HepG2 (cell line): ENCODE data around the gene CCDC126. TPM values are rescaled to one million over a fixed set of nuclear protein-coding genes. Genes with fewer than 3 reads are reported as not detected.
A peak's percentile ranks its signal among the peaks of the same experiment; 100 is the strongest.

Experiments
- CENPX ChIP-seq: sonication (generic); formaldehyde crosslinking; IDR thresholded peaks from 2 replicates; pipeline ENCODE4 v1.9.0; 2021; ENCODE audit warnings: mild to moderate bottlenecking, missing genetic modification reagents, moderate library complexity
- CHD4 ChIP-seq: fragments of 200-600 bp; sonication (generic); IDR thresholded peaks from 2 replicates; pipeline ENCODE4 v1.7.0; 2017; ENCODE audit warnings: mild to moderate bottlenecking, low read length, borderline replicate concordance
- FOXP1 ChIP-seq, 2 experiments: fragments of 450-650 bp in 1 of 2; IDR thresholded peaks; 2 replicates each; pipeline ENCODE4 v1.6.1; 2017 to 2018; ENCODE audit warnings: antibody characterized with exemption in 1 of 2
- NR2F2 ChIP-seq: IDR thresholded peaks from 2 replicates; pipeline ENCODE4 v1.6.1; 2012; ENCODE audit warnings: low read depth, inconsistent platforms, borderline replicate concordance
- SKI ChIP-seq: fragments of 450-650 bp; IDR thresholded peaks from one replicate; pipeline ENCODE4 v1.6.1; 2018; ENCODE audit warnings: mild to moderate bottlenecking; ENCODE audit not compliant: partially characterized antibody
- SNAPC2 ChIP-seq: sonication (generic); formaldehyde crosslinking; IDR thresholded peaks from 2 replicates; pipeline ENCODE4 v1.8.1; 2022; ENCODE audit warnings: mild to moderate bottlenecking, missing genetic modification reagents
- SRY ChIP-seq: sonication (generic); formaldehyde crosslinking; IDR thresholded peaks from 2 replicates; pipeline ENCODE4 v1.8.0; 2022; ENCODE audit warnings: mild to moderate bottlenecking, missing genetic modification reagents
- ZNF441 ChIP-seq: sonication (generic); formaldehyde crosslinking; IDR thresholded peaks from 2 replicates; pipeline ENCODE4 v1.7.0; 2021; ENCODE audit warnings: missing genetic modification reagents, borderline replicate concordance
- ZNF446 ChIP-seq: sonication (generic); formaldehyde crosslinking; IDR thresholded peaks from 2 replicates; pipeline ENCODE4 v1.5.0; 2020; ENCODE audit warnings: mild to moderate bottlenecking, missing genetic modification reagents
- ZNF607 ChIP-seq: sonication (generic); formaldehyde crosslinking; IDR thresholded peaks from 2 replicates; pipeline ENCODE4 v1.5.1; 2020; ENCODE audit warnings: missing genetic modification reagents, mild to moderate bottlenecking, borderline replicate concordance
- ZNF616 ChIP-seq: sonication (generic); formaldehyde crosslinking; IDR thresholded peaks from 2 replicates; pipeline ENCODE4 v1.5.0; 2020; ENCODE audit warnings: low read depth, mild to moderate bottlenecking, missing genetic modification reagents
- ZNF678 ChIP-seq: sonication (generic); formaldehyde crosslinking; IDR thresholded peaks from 2 replicates; pipeline ENCODE4 v1.4.0; 2020; ENCODE audit warnings: mild to moderate bottlenecking, missing genetic modification reagents
- ZNF713 ChIP-seq: sonication (generic); formaldehyde crosslinking; IDR thresholded peaks from 2 replicates; pipeline ENCODE4 v1.4.0; 2020; ENCODE audit warnings: mild to moderate bottlenecking, missing genetic modification reagents
- ZNF720 ChIP-seq: sonication (generic); formaldehyde crosslinking; IDR thresholded peaks from 2 replicates; pipeline ENCODE4 v1.4.0; 2020; ENCODE audit warnings: missing genetic modification reagents
- ZNF788 ChIP-seq: sonication (generic); formaldehyde crosslinking; IDR thresholded peaks from 2 replicates; pipeline ENCODE4 v1.5.0; 2020; ENCODE audit warnings: mild to moderate bottlenecking, missing genetic modification reagents, borderline replicate concordance
- ZNF891 ChIP-seq: sonication (generic); formaldehyde crosslinking; IDR thresholded peaks from 2 replicates; pipeline ENCODE4 v1.5.0; 2020; ENCODE audit warnings: mild to moderate bottlenecking, missing genetic modification reagents
- polyA plus RNA-seq, 8 experiments: library from polyadenylated mRNA; depleted of rRNA in 3 of 8; stranded (reverse) in 7 of 8; unstranded in 1 of 8; fragments of >200 nt; fragmentation: Illumina TruSeq in 4 of 8; extraction: Trizol in 4 of 8; gene quantifications; 2 replicates each; pipeline versions ENCODE4 v1.2.1 to v1.2.3, GENCODE V29; 2011 to 2016; ENCODE audit warnings: low read depth in 4 of 8, missing spikeins in 1 of 8, mixed read lengths in 1 of 8; ENCODE audit not compliant: insufficient read depth in 1 of 8
- total RNA-seq, 5 experiments: library from RNA; depleted of rRNA; stranded (reverse); fragments of >200 nt; fragmentation: Illumina TruSeq; extraction: Trizol; gene quantifications; 2 replicates each; pipeline ENCODE4 v1.2.3, GENCODE V29; 2016; ENCODE audit warnings: low read depth in 1 of 5
- TF ChIP-seq, protein P1 (sequence below): sonication (generic); formaldehyde crosslinking; IDR thresholded peaks from 2 replicates; pipeline ENCODE4 v1.5.0; 2020; ENCODE audit warnings: mild to moderate bottlenecking, missing genetic modification reagents, borderline replicate concordance
- TF ChIP-seq, protein P2 (sequence below): IDR thresholded peaks from 2 replicates; pipeline ENCODE4 v1.6.1; 2016
- TF ChIP-seq, protein P3 (sequence below): fragments of 450-650 bp; IDR thresholded peaks from 2 replicates; pipeline ENCODE4 v1.6.1; 2017; ENCODE audit warnings: mild to moderate bottlenecking
- TF ChIP-seq, protein P4 (sequence below): IDR thresholded peaks from 2 replicates; pipeline ENCODE4 v1.6.1; 2016; ENCODE audit warnings: control low read depth
- TF ChIP-seq, protein P5 (sequence below): sonication (generic); formaldehyde crosslinking; IDR thresholded peaks from 2 replicates; pipeline ENCODE4 v1.8.0; 2023; ENCODE audit warnings: mild to moderate bottlenecking, missing genetic modification reagents

Gene CCDC126
- total and polyA plus RNA-seq, 2 of the 13 experiments (the other 11 are each of a cell fraction or from before 2014, with no cell fraction given) = 3.5 to 9.3 TPM

DNA sequence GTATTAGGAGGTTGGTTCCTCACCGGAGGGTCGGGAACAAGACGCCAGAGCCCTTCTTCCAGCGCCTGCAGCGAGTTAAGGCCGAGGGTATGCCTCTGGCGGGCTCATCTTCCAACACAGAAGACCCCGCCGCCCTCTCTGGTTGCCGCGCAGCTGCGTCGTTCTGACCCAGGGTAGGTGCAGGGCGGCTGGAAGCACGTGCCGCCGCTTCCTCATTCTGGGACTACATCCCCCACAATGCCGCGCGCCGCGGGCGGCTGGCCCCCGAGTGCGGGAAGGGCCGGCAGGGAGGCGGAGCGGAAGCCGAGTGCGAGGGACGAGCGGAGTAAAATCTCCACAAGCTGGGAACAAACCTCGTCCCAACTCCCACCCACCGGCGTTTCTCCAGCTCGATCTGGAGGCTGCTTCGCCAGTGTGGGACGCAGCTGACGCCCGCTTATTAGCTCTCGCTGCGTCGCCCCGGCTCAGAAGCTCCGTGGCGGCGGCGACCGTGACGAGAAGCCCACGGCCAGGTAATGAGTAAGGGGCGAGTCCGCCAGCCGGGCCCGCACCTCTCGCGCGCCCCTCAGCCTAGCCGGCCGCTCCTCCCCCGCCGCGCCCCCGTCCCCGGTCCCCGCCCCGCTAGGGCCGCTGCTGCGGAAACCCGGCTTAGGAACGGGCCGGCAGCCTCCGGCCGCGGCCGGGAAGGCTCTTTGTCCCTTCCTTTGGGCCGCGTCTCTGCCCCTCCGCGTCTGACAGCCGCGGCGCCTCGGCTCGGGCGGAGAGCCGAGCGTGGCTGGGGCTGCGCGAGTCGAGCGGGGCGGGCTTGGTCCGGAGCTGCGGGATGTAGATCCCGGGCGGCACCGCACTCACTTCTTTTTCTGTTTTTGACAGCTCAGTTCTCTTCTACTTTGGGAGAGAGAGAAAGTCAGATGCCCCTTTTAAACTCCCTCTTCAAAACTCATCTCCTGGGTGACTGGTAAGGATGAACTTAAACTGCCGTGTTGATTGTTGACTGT lies at the start of gene CCDC126 (continued):
- TF ChIP-seq, protein P1, sequence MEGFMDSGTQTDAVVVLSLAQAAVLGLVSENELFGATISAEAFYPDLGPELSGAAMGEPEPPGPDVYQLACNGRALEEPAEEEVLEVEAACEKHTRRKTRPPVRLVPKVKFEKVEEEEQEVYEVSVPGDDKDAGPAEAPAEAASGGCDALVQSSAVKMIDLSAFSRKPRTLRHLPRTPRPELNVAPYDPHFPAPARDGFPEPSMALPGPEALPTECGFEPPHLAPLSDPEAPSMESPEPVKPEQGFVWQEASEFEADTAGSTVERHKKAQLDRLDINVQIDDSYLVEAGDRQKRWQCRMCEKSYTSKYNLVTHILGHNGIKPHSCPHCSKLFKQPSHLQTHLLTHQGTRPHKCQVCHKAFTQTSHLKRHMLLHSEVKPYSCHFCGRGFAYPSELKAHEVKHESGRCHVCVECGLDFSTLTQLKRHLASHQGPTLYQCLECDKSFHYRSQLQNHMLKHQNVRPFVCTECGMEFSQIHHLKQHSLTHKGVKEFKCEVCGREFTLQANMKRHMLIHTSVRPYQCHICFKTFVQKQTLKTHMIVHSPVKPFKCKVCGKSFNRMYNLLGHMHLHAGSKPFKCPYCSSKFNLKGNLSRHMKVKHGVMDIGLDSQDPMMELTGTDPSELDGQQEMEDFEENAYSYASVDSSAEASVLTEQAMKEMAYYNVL (CRISPR knock-in tag) = peak; percentile 30; the same call in 1 of the 2 replicates
- TF ChIP-seq SKI (no peak), ZNF607 (CRISPR knock-in tag) (peak; percentile 78), NR2F2 (no peak), ZNF678 (0 out of 2 replicates have a peak, but pooled peaks have one; percentile 56), FOXP1 (IDR thresholded peaks at IDR 0.05) (no peak), FOXP1 (CRISPR knock-in tag; IDR thresholded peaks at IDR 0.05) (no peak), ZNF788 (CRISPR knock-in tag) (peak; percentile 48; the same call in 1 of the 2 replicates), ZNF616 (CRISPR knock-in tag) (peak; percentile 88), ZNF446 (CRISPR knock-in tag) (no peak), CENPX (CRISPR knock-in tag) (no peak), CHD4 (no peak), SRY (CRISPR knock-in tag) (peak; percentile 57; the same call in 1 of the 2 replicates), ZNF441 (CRISPR knock-in tag) (peak; percentile 99), ZNF720 (CRISPR knock-in tag) (no peak), ZNF891 (peak; percentile 87), SNAPC2 (CRISPR knock-in tag) (peak; percentile 76; the same call in 1 of the 2 replicates), ZNF713 (CRISPR knock-in tag) (no peak)
- TF ChIP-seq, protein P2, sequence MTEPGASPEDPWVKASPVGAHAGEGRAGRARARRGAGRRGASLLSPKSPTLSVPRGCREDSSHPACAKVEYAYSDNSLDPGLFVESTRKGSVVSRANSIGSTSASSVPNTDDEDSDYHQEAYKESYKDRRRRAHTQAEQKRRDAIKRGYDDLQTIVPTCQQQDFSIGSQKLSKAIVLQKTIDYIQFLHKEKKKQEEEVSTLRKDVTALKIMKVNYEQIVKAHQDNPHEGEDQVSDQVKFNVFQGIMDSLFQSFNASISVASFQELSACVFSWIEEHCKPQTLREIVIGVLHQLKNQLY (CRISPR knock-in tag) = peak; percentile 52
- TF ChIP-seq, protein P3, sequence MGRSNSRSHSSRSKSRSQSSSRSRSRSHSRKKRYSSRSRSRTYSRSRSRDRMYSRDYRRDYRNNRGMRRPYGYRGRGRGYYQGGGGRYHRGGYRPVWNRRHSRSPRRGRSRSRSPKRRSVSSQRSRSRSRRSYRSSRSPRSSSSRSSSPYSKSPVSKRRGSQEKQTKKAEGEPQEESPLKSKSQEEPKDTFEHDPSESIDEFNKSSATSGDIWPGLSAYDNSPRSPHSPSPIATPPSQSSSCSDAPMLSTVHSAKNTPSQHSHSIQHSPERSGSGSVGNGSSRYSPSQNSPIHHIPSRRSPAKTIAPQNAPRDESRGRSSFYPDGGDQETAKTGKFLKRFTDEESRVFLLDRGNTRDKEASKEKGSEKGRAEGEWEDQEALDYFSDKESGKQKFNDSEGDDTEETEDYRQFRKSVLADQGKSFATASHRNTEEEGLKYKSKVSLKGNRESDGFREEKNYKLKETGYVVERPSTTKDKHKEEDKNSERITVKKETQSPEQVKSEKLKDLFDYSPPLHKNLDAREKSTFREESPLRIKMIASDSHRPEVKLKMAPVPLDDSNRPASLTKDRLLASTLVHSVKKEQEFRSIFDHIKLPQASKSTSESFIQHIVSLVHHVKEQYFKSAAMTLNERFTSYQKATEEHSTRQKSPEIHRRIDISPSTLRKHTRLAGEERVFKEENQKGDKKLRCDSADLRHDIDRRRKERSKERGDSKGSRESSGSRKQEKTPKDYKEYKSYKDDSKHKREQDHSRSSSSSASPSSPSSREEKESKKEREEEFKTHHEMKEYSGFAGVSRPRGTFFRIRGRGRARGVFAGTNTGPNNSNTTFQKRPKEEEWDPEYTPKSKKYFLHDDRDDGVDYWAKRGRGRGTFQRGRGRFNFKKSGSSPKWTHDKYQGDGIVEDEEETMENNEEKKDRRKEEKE = no peak
- TF ChIP-seq, protein P4, sequence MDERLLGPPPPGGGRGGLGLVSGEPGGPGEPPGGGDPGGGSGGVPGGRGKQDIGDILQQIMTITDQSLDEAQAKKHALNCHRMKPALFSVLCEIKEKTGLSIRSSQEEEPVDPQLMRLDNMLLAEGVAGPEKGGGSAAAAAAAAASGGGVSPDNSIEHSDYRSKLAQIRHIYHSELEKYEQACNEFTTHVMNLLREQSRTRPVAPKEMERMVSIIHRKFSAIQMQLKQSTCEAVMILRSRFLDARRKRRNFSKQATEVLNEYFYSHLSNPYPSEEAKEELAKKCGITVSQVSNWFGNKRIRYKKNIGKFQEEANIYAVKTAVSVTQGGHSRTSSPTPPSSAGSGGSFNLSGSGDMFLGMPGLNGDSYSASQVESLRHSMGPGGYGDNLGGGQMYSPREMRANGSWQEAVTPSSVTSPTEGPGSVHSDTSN = no peak
- TF ChIP-seq, protein P5, sequence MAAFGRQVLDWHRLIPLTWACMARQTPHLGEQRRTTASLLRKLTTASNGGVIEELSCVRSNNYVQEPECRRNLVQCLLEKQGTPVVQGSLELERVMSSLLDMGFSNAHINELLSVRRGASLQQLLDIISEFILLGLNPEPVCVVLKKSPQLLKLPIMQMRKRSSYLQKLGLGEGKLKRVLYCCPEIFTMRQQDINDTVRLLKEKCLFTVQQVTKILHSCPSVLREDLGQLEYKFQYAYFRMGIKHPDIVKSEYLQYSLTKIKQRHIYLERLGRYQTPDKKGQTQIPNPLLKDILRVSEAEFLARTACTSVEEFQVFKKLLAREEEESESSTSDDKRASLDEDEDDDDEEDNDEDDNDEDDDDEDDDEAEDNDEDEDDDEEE = no peak
